GM12864 (cell line): Measurements from ENCODE around the gene ADNP.

Experiments used
- DNase-seq: peaks from one replicate; pipeline ENCODE4 v3.0.0-alpha.2; 2011; ENCODE audit warnings: low read depth
- H3K4me3 ChIP-seq: 2 replicates; pipeline ENCODE4 v1.5.1; 2011; ENCODE audit warnings: mild to moderate bottlenecking, low read depth, low read length, control low read depth
- TF ChIP-seq, protein P1 (sequence below): IDR thresholded peaks from 2 replicates; pipeline ENCODE4 v1.5.1; 2011; ENCODE audit warnings: low read depth, mild to moderate bottlenecking, moderate library complexity, low read length, control low read depth, inconsistent platforms; ENCODE audit errors: missing control alignments

Gene ADNP

DNA sequence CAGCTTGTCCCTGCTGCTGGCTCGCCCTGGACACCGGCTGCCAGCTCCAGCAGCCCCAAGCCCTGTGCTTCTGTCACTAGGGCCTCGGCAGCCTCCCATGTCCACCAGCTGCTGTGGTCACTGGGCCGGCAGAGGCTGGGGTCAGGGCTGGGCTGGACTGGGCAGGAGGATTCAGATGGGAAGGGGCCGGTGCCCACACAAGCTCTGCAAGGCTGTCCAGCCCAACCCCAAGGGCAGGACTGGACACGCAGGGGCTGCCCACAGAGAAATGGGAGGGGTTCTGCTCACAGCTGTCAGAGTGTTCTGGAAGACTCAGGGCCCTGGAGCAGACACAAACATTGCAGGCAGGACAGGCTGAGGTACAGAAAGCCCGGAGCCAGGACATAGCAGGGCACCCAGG, 65.6 kb downstream of the ADNP start:
- H3K4me3 ChIP-seq = no peak overlapping the region
- TF ChIP-seq, protein P1, sequence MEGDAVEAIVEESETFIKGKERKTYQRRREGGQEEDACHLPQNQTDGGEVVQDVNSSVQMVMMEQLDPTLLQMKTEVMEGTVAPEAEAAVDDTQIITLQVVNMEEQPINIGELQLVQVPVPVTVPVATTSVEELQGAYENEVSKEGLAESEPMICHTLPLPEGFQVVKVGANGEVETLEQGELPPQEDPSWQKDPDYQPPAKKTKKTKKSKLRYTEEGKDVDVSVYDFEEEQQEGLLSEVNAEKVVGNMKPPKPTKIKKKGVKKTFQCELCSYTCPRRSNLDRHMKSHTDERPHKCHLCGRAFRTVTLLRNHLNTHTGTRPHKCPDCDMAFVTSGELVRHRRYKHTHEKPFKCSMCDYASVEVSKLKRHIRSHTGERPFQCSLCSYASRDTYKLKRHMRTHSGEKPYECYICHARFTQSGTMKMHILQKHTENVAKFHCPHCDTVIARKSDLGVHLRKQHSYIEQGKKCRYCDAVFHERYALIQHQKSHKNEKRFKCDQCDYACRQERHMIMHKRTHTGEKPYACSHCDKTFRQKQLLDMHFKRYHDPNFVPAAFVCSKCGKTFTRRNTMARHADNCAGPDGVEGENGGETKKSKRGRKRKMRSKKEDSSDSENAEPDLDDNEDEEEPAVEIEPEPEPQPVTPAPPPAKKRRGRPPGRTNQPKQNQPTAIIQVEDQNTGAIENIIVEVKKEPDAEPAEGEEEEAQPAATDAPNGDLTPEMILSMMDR = no peak
- no peak for DNase-seq

DNA sequence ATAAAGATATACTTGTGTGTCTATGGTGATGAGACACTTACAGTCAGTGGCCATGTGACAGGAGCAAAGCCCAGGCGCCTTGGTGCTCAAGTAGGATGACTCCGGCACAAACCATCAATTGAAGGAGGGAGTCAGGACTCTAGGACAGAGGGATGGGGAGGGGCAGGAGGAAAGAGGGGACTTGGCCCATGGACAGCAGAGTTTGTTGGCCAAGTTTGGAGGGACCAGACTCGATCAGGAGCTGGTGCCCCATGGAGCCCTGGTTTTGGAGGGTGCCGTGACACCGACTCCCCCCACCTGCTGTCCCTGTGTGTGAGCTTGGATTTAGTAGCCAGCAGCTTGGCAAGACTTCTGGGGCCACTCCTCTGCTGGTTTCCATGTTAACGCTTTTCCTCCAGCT, 66.1 kb downstream of the ADNP start:
- no peak for DNase-seq
- TF ChIP-seq, protein P1 = no peak
- no peak overlapping the region for H3K4me3 ChIP-seq

DNA sequence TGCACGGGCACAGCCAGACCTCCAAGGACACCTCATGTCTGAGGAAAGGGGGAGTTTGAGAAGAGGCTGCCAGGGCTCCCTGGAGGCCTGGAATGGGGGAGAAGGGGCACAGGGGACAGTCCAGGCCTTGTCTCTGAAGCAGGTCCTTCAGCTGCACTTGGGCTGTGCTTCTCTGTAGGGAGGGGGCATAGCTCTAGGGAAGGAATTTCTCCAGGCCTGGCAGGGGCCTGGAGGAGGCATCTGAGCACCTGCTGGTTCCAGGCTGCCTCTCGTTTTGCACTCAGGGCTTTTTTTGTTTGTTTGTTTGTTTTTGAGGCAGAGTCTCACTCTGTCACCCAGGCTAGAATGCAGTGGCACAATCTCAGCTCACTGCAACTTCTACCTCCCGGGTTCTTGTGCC, 68.7 kb downstream of the ADNP start:
- DNase-seq = no peak
- no peak overlapping the region for H3K4me3 ChIP-seq
- TF ChIP-seq, protein P1 = no peak

DNA sequence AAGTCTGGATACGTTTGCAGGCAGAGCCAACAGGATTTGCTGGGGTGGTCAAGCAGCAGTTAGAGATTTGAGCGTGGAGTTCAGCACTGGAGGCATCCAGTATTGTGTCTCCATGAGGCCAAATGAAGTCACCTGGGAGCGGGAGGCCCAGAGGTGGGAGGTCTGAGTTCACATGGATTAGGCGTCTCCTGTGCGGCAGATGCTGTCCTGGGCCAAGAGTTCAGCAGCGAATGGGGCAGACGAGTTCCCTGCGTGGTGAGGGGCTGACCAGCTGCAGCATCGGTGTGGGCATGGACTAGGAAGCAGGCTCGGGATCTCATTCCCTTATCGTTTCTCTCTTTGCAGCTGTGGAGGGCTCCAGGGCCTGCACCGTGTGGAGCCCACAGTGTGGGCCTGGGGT, 70.2 kb downstream of the ADNP start:
- H3K4me3 ChIP-seq = no peak overlapping the region
- TF ChIP-seq, protein P1 = no peak
- DNase-seq = no peak

DNA sequence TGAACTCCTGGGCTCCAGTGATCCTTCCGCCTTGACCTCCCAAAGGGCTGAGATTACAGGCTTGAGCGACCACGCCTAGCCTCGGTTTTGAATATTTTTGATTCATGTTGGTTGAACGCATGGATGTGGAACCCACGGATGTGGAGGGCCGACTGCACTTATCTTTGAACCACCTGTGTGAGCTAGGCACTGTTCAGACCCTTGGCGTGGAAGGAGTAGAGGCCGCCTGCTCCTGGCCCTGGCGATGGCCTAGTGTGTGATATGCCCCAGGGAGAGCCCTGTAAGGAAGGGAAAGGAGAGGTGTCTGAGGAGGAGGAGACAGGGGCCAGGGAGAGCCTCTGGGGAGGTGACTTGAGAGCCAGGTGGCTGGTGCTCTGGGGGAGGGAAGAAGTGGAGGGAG, 72.1 kb downstream of the ADNP start:
- TF ChIP-seq, protein P1 = no peak
- no peak overlapping the region for H3K4me3 ChIP-seq
- DNase-seq = no peak

DNA sequence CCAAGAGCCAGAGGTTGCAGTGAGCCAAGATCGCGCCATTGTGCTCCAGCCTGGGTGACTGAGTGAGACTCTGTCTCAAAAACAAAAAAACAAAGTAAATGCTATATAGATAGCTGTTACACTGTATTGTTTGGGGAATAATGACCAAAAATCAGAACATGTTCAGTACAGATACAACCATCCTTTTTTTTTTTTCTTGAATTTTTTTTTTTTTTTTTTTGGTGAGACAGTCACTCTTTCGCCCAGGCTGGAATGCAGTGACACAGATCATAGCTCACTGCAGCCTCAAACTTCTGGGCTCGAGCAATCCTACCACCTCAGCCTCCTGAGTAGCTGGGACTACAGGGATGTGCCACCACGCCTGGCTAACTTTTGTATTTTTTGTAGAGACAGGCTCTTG, 72.7 kb downstream of the ADNP start:
- TF ChIP-seq, protein P1 = no peak
- H3K4me3 ChIP-seq = no peak overlapping the region
- DNase-seq = no peak

DNA sequence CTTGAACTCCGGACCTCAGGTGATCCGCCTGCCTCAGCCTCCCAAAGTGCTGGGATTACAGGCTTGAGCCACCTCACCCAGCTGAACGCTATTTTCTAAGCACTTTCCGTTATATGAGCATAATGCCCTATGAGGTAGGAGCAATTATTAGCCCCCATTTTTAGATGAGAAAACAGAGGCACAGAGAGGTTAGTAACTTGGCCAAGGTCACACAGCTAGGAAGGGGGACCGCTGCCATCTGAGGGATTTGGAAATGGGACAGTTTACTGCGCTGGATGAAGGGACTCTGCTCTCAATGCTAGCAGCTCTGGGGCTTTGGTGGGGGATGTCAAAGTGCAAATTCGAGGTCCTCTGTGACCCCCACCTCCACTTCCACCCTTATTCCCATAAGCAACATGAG, 73.9 kb downstream of the ADNP start:
- TF ChIP-seq, protein P1 = no peak
- no peak for DNase-seq
- H3K4me3 ChIP-seq = no peak overlapping the region
